ENCODE data around the gene EPB41. TPM values are rescaled to one million over a fixed set of nuclear protein-coding genes. Genes with fewer than 3 reads are reported as not detected.
A peak's percentile ranks its signal among the peaks of the same experiment; 100 is the strongest.

Gene EPB41
- total RNA-seq, 2 donors from 2014 or later = 39.4 to 54.4 TPM

DNA sequence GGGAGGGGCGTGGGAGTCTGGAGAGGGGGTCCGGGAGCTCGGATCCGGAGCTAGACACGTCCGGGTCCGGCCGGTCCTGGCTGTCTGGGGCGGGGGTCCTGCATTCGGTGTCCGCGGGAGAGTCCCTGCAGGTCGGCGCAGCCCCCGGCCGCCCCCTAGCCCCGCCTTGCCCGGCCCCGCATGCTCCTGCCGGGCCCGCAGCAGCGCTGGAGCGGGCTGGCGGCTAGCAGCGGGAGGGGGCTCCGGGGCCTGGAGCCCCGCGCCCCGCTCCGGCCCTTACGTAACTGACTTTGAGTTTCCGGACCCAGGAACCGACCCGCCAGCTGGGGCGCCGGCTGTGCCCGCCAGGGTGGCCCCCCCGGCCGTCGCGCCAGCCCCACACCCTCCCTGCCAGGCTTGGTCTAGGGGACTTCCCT is 26.9 kb upstream of the EPB41 start:
- H3K36me3 ChIP-seq = no peaks in the 10 kb centered on the region
- no peaks in the 10 kb centered on the region for H3K27me3 ChIP-seq (replicated peaks; ENCODE audit: insufficient read depth)
- DNase-seq (ENCODE audit: low spot score) = no peak
- peak overlapping the region; percentile 90 to 91 for H3K4me3 ChIP-seq
- intact Hi-C loops (cut with DNase I) = loop anchor here (2.0 to 10.0 kb wide), 4 partner anchors 27 to 373 kb away; partner anchors contain the start of gene EPB41
- H3K27ac ChIP-seq = peak overlapping the region; percentile 66 to 75
- H3K4me1 ChIP-seq (replicated peaks) = no peaks in the 10 kb centered on the region
- H3K9me3 ChIP-seq = no peaks in the 10 kb centered on the region
- TF ChIP-seq CTCF (IDR thresholded peaks at IDR 0.05) (no peak), POLR2AphosphoS5 (IDR thresholded peaks at IDR 0.05) (no peak), POLR2A (IDR thresholded peaks at IDR 0.05) (no peak)
- 0% methylated on average over 24 of the region's 41 CpGs for WGBS

DNA sequence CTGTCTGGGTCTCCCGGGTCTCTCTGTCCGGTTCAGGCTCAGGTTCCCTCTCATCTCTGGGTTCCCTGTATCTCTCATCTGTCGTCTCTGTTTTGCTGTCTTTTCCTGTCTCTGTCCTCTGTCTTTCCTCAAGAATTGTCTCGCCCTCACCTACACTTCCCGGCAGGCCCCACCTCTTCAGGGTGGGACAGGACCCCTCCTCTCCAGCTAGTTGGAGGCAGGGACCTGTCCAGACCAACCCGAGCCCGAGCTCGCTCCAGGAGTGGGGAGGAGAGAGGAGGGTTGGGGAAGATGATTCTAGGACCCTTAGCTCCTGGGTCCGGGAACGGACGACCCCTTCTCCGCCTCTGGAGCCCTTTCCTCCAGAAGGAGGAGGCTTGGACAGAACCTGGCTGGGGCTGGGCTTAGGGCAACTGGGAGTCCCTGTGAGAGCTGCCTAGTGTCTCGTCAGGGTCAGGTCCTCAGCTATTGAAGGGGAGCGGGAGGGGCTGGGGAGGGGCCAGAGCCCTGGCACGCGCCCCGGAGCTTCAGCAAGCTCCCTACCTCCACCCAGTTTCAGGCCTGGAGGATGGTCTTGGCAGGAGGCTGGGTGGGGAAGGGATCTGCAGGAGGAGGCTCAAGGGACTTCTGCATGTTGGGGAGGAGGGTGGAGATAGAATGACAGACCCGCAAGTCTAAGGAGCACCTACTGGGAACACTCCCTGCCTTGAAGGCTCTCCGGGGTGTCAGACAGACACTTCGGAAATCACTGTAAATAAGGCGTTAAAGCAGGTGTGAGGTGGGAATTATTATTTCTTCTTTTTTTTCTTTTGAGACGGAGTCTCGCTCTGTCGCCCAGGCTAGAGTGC is 26.3 kb upstream of the EPB41 start:
- Histone ChIP-seq H3K27ac (peak overlapping the region; percentile 66 to 75), H3K36me3 (no peaks in the 10 kb centered on the region), H3K4me1 (replicated peaks) (no peaks in the 10 kb centered on the region), H3K27me3 (replicated peaks; ENCODE audit: insufficient read depth) (no peaks in the 10 kb centered on the region), H3K4me3 (peak overlapping the region; percentile 90 to 91), H3K9me3 (no peaks in the 10 kb centered on the region)
- WGBS = 26% methylated on average over 24 of the region's 24 CpGs
- intact Hi-C loops (cut with DNase I) = loop anchor here (2.0 to 10.0 kb wide), 4 partner anchors 27 to 373 kb away; partner anchors contain the start of gene EPB41
- no peak for DNase-seq (ENCODE audit: low spot score)
- TF ChIP-seq POLR2A (IDR thresholded peaks at IDR 0.05) (no peak), POLR2AphosphoS5 (IDR thresholded peaks at IDR 0.05) (no peak), CTCF (IDR thresholded peaks at IDR 0.05) (no peak)

GRCh38 chr1:28888915-28889314 is 25.5 kb upstream of the EPB41 start:
- 96% methylated on average over 7 of the region's 7 CpGs for WGBS
- intact Hi-C loops (cut with DNase I) = loop anchor here (5.0 to 10.0 kb wide), 2 partner anchors 93 to 374 kb away; no protein-coding TSS in a partner anchor
- TF ChIP-seq POLR2A (IDR thresholded peaks at IDR 0.05) = no peak
- TF ChIP-seq CTCF (IDR thresholded peaks at IDR 0.05) = no peak
- no peak for TF ChIP-seq POLR2AphosphoS5 (IDR thresholded peaks at IDR 0.05)

DNA sequence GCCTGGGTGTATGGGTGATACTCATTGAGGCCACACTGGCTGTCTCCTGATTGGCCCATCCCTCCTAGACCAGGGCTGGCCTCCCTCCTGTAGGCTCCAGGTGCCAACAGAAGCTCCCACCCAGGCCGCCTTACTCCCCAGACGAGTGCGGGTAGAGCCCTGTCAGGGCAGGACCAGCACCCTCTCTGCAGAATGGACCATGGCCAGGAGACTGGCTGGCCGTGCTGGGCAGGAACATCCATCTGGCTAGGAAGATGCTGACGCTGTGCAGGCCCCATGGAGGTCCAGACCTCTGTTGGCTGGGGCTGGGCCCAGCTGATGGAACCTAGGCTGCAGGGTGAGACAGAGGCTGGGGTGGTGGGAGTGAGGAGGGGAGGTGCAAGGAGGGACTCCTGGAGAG is 25.0 kb upstream of the EPB41 start:
- Histone ChIP-seq H3K9me3 (no peaks in the 10 kb centered on the region), H3K36me3 (no peaks in the 10 kb centered on the region), H3K4me3 (no peak overlapping the region), H3K4me1 (replicated peaks) (no peaks in the 10 kb centered on the region), H3K27me3 (replicated peaks; ENCODE audit: insufficient read depth) (no peaks in the 10 kb centered on the region), H3K27ac (no peak overlapping the region)
- TF ChIP-seq POLR2AphosphoS5 (IDR thresholded peaks at IDR 0.05) (no peak), CTCF (IDR thresholded peaks at IDR 0.05) (no peak)
- no peak for DNase-seq (ENCODE audit: low spot score)
- intact Hi-C loops (cut with DNase I) = loop anchor here (5.0 to 10.0 kb wide), 2 partner anchors 93 to 375 kb away; no protein-coding TSS in a partner anchor
- WGBS = 55% methylated on average over 4 of the region's 5 CpGs

More at GRCh38 chr1:28888915-28889314, 25.5 kb upstream of the EPB41 start:
- no peaks in the 10 kb centered on the region for H3K36me3 ChIP-seq
- H3K4me3 ChIP-seq = no peak overlapping the region
- H3K27ac ChIP-seq = no peak overlapping the region
- no peaks in the 10 kb centered on the region for H3K4me1 ChIP-seq (replicated peaks)
- no peaks in the 10 kb centered on the region for H3K9me3 ChIP-seq
- DNase-seq (ENCODE audit: low spot score) = no peak
- no peaks in the 10 kb centered on the region for H3K27me3 ChIP-seq (replicated peaks; ENCODE audit: insufficient read depth)

All from prostate gland (tissue), 2 donors.